NCI-H226 (cell line): Measurements from ENCODE around the gene RNF14.
"Not testable (repeated sequence)": the region's sequence is repeated elsewhere in the genome, so short reads cannot be mapped to it uniquely, and the experiment has no call there.

Experiments
- DNase-seq: peaks from one replicate; pipeline ENCODE4 v3.0.0-alpha.2; 2015

The RNF14 gene

GRCh38 chr5:142015781-142016533 lies 47.1 kb downstream of the RNF14 start:
- peak; percentile 53 for DNase-seq

GRCh38 chr5:142016556-142016955 lies 47.7 kb downstream of the RNF14 start:
- DNase-seq = no peak

- DNase-seq = no peak
Measured at GRCh38 chr5:142017832-142018427, 49.0 kb downstream of the RNF14 start.

- DNase-seq = no peak
Measured at GRCh38 chr5:142020122-142020659, 51.3 kb downstream of the RNF14 start.

GRCh38 chr5:142023836-142024235 lies 54.9 kb downstream of the RNF14 start:
- no peak for DNase-seq

GRCh38 chr5:142024771-142025304 lies 55.9 kb downstream of the RNF14 start:
- DNase-seq = peak; percentile 88

GRCh38 chr5:142025637-142026036 lies 56.7 kb downstream of the RNF14 start:
- no peak for DNase-seq

- no peak for DNase-seq
Measured at GRCh38 chr5:142032150-142032549, 63.2 kb downstream of the RNF14 start.

GRCh38 chr5:142032747-142033631 lies 64.1 kb downstream of the RNF14 start:
- DNase-seq = no peak

GRCh38 chr5:142033632-142034567 lies 65.0 kb downstream of the RNF14 start:
- not testable (repeated sequence) for DNase-seq

GRCh38 chr5:142034994-142035393 lies 66.1 kb downstream of the RNF14 start:
- no peak for DNase-seq

- no peak for DNase-seq
Measured at GRCh38 chr5:142036918-142037317, 68.0 kb downstream of the RNF14 start.

- not testable (repeated sequence) for DNase-seq
Measured at GRCh38 chr5:142037599-142037998, 68.7 kb downstream of the RNF14 start.

- no peak for DNase-seq
Measured at GRCh38 chr5:142038735-142039134, 69.8 kb downstream of the RNF14 start.
